Measurements from ENCODE around the gene BRAT1.

Gene BRAT1

DNA sequence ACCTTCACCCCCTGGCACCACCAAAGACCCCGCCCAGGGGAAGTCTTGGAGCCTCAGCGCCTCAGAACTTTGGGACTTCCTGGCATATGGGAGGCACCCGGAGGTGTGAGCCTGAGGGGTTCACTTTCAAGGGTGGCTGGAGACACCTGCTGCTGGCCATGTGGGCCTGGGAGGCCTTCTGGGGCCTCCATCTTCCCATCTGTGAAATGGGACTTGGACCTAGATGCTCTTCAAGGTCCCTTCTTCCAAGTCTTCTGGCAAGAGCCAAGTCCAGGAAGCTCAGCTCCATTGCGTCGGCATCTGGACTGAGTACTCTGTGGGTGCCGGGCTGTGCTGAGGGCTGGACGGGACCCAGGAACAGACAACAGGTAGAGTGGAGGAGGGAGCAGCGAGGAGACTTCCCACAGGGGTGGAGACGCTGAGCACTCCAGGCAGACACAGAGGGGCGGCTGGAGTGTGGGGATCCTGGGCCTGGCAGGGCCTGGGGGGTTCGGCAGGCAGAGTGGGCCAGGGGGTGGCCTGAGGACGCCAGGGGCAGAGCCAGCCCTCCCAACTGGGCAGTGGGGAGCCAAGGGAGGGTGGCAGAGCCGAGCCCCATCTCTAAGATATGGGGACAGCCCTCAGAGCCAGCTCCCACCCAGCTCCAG lies 45.1 kb downstream of the BRAT1 start:
- DNase-seq (ENCODE audit: low read depth), result no peak

DNA sequence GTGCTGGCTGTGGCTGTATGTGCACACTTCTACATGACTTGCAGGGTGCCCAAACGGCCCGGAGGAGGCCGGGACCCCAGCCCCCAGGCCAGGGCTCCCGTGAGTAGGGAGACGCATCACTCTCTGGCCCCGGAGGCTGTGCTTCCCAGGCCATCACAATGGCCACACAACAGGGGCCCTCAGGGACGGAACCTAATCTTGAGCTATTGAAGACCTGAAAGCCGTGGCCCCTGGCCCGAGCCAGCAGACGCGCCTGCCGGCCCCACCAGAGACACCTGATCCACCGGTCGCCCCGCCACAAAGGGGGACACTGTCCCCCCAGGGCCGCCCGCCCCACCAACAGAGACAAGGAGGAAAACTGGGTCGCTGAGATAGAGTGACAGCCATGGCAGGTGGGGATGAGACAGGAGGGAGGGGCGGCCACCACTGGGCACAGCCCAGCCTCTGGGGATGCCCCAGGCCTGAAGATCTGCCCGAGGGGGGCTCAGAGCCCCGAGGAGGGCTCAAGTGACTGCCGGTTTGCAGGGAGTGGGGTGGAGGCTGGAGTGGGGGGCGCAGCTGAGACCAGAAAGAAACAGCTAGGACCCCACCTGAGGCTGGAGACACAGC lies 45.9 kb downstream of the BRAT1 start:
- no peak for DNase-seq (ENCODE audit: low read depth)

DNA sequence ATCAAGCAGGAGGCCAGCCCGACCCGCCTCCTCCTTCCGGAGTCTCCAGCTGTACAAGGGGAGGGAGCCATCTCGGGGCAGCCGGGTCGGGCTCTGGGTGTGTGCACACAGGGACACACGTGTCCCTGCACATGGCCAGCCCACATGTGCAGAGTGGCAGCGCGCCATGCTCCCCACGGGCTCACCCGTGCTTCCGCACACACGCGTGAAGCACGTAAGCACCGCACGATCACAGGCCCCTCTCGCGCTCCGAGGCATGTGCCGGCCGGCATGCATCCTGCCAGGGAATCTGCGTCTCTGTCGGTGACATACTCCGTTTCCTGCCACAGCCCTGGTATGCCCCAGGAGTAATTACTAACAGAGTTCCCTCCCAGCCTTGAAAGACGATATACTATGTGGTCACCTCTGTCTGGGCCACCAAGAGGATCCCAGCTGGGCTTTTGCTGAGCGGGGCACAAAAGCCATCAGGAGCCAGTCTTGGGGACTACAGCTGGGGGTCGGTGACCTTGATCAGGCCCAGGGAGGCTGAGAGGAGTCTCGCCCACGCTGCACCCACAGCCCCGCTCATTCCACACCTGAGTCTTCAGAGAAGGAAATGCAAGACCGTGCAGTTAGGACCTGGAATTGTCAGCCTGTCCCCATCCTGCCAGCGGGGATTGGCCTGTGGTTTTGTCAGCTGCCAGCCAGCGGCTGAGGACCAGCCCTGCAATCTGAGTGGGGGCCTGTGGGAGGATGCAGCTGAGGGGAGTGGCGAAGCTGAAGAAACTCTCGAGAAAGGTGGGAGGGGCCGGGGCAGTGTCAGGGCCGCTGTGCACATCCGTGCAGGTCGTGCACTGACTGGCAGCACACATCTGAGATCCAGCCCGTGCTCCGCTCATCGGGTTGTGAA lies 46.8 kb downstream of the BRAT1 start:
- DNase-seq (ENCODE audit: low read depth), result peak; percentile 56

DNA sequence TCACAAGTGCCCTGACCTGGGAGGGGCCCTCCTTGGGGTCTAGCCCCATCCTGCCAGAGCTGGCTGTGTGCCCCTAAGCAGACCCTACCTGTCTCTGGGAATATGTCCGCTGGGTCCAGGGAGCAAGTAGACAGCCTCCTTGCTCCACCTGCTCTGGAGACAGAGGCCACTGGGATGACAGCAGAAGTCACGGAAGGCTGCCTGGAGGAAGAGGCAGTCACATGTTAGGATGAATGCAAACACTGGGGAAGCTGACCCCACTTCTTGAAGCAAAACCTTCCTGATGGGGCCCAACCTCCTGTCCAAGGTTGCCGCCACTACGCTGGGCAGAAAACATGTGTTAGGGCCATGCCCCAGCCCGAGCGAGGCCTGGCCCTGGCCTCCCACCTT lies 47.4 kb downstream of the BRAT1 start:
- no peak for DNase-seq (ENCODE audit: low read depth)

DNA sequence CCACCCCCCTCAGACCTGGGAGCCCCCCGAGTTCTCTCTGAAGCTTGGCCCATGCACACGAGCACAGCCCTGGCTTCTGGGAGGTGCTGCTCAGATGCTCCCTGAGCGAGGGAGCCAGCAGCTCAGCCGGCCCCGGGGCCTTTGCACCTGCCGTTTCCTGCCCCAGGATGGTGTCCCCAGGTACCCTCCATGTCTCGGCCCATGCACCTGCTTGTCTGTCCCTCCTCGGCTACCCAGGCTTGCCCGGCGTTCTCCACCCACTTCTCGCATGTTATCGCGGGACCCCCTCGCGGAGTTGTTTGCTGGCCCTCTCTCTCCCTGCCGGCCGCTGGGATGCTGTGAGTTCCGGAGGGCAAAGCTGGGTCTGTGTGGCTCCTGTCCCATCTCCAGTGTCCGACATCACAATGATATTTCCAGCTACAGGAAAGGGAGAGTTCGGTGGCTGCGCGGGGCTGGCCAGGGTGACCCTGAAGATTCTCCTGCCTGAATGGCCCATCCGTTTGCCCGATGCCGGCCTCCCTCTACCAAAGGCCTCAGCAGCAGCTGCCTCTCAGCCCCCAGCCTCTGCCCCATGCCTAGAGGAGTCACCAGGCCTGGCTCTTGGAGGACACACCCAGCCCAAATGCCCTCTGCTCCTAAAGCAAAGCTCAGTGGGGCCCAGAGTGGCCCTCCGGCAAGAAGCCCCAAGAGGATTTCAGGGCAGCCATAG lies 48.0 kb downstream of the BRAT1 start:
- no peak for DNase-seq (ENCODE audit: low read depth)

DNA sequence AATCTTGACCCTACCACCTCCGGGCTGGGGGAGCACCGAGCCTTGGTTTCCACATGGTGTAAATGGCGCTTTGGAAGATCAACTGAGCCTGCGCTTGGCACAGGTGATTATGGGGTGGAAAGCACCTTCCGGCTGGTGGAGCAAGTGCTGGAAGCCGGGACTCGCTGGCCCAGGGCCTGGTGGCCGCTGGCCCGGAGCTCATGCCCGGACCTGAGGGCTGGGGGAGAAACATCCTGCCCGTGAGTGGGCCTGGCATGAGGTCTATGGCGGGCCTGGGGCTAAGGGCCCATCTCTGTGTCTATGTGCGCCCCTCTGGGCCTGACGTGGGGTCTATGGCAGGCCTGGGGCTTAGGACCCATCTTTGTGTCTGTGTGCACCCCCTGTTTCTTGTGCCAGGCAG lies 49.9 kb downstream of the BRAT1 start:
- DNase-seq (ENCODE audit: low read depth), result no peak

DNA sequence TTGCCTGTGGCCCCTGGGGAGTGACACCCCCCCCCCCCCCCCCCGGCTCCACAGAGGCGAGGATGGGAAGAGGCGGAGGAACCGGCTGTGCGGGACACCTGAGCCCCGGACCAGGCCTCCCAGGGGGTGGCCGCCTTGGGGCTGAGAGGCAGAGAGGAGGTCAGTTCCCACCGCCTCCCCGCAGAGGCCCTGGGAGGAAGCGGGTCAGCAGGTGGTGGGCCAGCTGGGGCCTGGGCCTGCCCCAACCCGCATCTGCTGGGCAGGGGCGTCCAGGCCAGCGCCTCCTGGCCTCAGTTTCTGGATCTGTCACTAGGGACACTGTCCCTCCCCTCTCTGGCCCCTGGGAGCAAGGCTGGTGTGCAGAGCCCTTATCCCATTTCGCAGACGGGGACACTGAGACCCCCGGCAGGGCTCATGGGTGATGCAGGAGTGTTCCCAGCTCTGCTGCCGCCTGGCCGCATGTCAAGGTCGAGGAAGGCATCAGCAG lies 50.4 kb downstream of the BRAT1 start:
- no peak for DNase-seq (ENCODE audit: low read depth)

DNA sequence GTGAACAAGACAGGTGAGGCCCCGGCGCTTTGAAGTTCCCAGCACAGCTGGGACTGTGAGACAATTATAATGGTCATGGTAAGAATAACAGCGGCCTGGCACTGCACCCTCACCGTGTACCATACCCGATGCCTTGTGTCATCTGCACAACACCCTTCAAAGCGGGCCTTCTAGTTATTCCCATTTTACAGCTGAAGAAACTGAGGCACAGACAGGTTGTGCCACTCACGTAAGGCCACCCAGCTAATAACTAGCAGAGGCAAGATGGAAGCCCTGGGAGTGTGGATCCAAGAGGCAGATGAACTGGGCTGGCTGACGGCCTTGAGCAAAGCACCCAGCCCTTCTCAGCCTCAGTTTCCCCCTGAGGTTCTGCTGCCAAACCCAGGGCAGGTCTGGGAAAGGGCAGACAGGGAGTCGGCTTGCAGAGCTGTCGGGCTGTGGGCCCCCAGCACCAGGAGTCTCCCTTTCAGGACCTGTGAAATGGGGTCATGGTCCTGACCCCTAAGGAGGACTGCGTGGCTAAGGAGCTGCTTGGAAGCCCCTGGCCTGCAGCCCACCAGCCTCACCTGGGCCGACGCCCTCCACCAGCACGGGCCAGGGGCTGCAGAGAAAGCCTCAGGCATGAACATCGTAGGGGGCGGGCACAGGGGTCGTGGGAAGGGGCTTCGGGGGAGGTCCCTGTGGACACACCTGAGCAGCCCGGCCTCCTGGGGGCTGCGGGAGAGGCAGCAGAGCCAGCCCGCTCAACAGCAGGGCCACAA lies 51.0 kb downstream of the BRAT1 start:
- no peak for DNase-seq (ENCODE audit: low read depth)

DNA sequence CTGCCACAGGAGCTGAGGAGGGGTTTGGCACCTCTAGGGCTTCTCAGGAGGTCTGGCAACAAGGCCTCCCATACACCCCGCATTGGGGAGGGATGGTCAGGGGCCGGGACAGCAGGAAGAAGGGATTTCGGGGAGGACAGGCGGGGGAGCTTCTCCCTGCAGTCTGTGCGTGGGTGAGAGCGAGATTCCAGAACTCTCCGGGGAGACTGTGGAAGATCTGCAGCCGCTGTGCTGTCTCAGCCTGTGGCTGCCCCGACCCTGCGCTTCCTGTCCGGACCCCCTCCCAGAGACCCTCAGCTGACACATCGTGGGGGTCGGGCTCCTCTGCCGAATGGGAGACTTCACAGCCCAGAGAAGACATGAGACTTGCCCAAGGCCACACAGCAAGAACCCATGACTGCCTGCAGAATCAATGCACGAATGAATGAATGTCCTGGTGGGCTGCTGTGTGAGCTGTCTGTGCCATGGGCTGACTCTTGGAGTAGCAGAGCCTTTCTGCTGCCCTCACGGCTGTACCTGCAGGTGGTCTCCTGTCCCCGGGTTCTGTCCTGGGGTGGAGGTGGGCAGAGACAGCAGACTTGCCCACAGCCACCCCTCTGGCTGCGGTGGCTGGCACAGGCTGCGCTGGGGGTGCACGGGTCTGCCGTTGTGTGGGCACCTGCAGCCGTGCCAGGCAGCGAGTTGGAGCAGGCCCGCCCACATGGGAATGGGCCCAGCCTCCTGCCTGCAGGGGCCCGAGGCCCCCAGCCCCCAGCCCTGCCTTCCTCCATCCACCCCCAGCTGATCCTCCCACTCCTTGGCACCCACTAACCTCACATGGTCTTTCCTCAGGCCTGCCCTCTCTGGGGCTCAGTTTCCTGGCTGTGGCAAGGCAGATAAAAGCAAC lies 52.0 kb downstream of the BRAT1 start:
- no peak for DNase-seq (ENCODE audit: low read depth)

DNA sequence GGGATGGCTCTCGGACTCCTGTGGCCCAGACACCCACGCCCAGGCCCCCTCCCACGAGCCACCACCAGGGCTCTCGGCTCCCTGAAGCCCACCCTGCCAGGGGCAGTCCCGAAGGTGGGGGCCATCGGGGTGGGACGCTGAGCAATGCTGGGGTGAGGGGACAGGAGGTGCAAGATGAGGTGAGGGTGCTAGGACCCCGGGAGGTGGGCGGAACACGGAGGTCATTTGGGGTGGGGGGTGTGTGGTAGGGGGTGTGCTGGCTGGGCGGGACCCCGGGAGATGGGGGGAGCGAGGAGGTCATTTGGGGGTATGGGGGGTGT lies 52.7 kb downstream of the BRAT1 start:
- no peak for DNase-seq (ENCODE audit: low read depth)

DNA sequence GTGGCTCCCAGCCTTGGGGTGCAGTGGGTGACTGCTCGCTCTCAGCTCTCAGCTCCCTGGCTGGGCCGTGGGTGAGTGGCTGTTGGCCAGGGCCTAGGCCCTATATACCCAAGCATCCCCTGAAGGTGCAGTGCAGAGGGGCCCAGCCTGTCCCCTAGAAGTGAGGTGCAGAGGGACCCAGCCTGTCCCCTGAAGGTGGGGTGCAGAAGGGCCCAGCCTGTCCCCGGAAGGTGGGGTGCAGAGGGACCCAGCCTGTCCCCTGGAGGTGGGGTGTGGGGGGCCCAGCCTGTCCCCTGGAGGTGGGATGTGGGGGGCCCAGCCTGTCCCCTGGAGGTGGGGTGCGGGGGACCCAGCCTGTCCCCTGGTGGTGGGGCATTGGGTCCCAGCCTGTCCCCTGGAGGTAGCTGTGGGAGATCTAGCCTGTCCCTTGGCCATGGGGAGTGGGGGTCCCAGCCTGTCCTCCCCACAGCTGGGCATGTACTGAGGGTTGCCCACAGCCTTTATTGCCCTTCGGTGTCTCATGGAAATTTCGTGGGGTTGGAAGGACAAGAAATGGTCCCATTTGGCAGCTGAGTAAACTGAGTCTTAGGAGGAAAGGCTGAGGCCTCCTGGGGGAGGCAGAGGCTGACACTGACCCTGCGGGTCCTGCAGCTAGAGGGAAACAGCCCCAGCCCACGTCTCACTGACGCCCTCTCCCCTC lies 53.2 kb downstream of the BRAT1 start:
- no peak for DNase-seq (ENCODE audit: low read depth)

DNA sequence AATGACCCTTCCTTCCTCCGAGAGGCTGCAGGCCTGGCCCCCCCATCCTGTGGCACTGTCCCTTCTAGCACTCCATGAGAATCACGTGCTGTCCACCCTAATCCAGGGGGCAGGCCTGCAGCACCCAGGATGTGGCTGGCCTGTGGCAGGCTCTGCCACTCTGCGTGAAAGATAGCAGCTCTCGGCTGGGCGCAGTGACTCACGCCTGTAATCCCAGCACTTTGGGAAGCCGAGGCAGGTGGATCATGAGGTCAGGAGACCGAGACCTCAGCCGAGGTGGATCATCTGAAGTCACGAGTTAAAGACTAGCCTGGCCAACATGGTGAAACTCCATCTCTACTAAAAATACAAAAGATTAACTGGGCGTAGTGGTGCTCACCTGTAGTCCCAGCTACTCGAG lies 54.6 kb downstream of the BRAT1 start:
- no peak for DNase-seq (ENCODE audit: low read depth)

DNA sequence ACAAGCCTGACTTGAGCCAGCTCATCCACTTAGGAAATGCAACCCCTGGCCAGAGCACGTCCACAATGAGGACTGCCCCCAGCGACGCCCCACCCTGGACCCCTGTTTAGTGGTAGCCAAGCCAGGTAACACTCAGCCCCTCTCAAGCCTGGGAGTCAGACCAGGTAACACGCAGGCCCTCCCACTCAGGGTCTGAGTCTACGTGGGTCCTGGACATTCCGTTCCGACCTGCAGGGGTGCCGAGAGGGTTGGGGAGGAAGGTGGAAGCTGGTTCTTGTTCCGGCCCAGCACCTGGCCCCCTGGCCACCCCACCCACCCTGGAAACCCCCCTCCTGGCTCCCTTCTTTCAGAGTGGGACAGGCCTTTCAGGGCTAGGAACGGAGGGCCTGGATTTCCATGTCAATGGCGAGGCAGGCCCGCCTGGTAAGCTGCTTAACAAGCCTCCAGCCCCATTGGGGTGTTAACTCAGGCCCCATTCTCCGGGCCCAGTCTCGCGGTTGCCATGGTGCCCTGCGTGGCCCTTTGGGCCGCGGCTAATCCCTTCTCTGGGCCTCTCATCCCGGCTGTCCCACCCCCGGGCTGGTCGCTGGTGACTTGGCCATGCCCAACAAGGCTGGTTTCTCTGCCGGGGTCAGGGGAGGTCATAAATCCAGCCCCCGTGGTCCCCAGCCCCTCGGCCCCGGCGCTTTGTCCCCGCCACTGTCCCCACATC lies 55.4 kb downstream of the BRAT1 start:
- no peak for DNase-seq (ENCODE audit: low read depth)

DNA sequence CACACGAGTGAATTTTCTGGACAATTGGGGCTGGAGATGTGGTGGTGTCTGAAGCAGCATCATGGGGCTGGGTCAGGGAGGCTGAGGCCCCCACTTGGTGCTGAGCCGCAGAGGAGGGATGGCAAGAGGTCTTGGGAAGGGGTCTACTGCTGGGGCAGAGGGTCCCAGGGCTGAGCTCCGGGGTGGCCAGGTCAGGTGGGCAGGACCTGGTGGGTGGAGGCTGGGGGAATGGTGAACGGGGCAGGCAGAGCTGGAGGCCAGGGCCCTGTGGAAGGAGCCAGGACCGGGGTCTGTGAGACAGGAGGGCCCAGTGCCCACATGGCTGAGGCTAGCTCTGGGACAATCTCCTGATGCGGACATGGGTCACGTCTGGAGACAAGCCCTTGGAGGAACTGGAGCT lies 56.1 kb downstream of the BRAT1 start:
- DNase-seq (ENCODE audit: low read depth), result no peak

DNA sequence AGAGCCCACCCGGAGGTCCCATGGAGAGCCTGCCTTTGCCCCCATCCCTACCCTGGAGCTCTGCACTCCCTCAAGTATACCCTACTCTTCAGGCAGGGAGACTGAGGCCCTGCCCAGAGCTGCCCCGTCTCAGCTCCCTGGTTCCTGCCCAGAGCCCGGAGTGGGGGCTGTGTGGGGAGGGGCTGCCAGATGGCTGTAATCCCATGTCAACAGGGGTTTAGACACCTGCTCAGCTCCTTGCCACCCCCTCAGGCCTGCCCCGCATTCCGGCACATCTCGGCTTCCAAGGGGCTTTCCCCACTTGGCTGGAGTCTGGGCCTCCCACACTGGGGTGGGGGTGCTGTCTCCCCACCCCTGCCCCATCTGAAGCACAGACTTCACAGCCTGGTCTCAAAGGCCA lies 56.6 kb downstream of the BRAT1 start:
- DNase-seq (ENCODE audit: low read depth), result no peak

DNA sequence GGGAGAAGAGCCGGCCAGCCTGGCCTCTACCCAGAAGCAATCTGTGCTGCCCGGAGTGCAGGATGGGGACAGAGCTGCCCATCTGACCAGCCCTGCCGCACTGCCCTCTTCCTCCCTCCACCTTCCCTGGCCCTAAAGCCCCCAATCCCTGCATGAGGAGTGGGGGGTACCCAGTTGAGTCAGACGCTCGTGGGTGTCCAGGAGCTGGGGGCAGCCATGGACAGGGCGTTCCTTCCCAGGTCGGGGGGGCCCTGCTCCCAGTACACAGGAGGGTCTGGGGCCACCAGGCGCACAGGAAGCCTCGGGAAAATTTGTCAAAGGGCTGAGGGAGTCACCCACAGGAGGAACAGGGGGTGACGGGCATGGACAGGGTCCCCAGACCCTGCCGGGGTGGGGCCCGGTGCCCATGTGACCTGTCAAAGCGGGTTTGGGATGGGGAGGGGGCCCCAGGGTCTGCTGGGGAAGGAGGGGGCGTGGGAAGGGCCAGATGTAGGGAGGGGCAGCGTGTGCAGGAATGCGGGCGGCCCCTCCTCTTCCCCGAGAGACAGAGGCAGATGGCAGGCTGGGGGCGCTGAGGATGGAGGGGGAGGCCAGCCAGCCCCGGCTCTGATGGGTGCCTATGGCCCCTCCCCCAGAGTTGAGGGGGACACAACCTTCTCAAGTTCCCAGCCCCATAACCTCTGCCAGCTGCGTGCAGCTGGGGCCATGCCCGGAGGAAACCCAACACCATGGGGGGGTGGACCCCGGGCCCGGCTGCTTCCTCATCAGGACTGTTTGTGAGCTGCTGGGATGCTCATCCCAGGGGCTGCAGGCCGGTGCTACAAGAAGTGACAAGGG lies 57.6 kb downstream of the BRAT1 start:
- no peak for DNase-seq (ENCODE audit: low read depth)

DNA sequence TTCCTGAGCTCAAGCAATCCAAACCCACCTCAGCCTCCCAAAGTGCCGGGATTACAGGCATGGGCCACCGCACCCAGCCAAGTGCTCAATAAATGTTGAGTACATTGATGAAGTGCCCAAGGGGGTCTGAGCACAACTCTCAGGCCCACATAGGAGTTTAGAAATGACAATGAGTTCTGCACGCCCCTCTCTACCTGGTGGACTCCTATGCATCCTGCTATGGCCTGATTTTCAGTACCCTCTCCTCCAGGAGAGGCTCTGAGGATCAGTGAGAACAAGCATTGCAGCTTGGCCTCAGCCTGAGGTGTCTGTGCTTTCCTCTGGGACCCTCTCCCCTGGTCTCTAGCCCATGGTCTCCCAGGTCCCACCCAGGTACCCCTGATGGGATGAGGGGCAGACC lies 58.3 kb downstream of the BRAT1 start:
- DNase-seq (ENCODE audit: low read depth), result no peak

DNA sequence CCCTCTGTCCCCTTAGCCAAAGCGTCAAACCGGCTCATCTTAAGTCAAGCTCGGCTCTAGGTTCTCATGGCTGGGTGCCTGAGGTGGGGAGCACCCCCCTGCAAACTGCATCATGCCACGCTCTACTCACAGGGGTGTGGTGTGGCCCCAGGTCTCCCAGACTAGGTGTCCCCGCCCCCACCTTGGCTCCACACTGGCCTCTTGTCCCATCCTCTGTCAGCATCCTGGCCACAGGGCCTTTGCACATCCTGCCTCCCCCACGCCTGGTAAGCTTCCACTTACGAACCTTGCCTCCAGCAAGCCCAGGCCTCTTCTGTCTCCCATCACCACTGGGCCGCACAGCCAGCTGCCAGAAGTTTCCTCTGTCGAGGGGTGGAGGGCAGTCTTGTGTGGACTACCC lies 58.9 kb downstream of the BRAT1 start:
- DNase-seq (ENCODE audit: low read depth), result no peak

Data from CMK (cell line).